ENCODE results near the gene CSH1. TPM values are rescaled to one million over a fixed set of nuclear protein-coding genes. Genes with fewer than 3 reads are reported as not detected.
A peak's percentile ranks its signal among the peaks of the same experiment; 100 is the strongest.

Gene CSH1
- total RNA-seq, 4 donors from 2014 or later, result not detected

DNA sequence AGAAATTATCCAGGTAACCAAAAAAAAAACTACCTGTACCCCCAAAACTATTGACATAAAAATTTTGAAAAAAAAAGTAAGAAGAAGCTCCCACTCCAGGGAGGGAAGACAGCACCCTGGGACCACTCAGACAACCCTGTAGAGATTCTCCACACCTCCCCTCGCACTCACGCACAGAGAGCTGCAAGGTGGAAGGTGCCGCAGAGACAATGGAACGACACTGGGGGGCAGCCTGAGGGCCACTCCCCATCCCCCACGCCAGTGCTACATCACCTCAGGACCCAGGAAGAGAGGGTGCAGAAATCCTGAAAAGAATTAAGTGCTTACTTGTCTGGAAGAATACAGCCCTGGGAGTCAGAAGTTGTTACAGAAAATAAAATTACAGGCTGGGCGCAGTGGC is 40.9 kb upstream of the CSH1 start:
- peaks cover 0 to 1% (median 0%) of the 10 kb centered on the region in 4 donors for H3K4me1 ChIP-seq
- H3K9me3 ChIP-seq, result no peaks in the 10 kb centered on the region
- DNase-seq (ENCODE audit: low spot score in 2 of 2), result no peak
- no peak for TF ChIP-seq EP300 (IDR thresholded peaks at IDR 0.05)
- TF ChIP-seq POLR2A (IDR thresholded peaks at IDR 0.05), result no peak
- TF ChIP-seq, protein P1, sequence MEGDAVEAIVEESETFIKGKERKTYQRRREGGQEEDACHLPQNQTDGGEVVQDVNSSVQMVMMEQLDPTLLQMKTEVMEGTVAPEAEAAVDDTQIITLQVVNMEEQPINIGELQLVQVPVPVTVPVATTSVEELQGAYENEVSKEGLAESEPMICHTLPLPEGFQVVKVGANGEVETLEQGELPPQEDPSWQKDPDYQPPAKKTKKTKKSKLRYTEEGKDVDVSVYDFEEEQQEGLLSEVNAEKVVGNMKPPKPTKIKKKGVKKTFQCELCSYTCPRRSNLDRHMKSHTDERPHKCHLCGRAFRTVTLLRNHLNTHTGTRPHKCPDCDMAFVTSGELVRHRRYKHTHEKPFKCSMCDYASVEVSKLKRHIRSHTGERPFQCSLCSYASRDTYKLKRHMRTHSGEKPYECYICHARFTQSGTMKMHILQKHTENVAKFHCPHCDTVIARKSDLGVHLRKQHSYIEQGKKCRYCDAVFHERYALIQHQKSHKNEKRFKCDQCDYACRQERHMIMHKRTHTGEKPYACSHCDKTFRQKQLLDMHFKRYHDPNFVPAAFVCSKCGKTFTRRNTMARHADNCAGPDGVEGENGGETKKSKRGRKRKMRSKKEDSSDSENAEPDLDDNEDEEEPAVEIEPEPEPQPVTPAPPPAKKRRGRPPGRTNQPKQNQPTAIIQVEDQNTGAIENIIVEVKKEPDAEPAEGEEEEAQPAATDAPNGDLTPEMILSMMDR (IDR thresholded peaks at IDR 0.05), result no peak
- 72 to 86% methylated on average over 6 of the region's 6 CpGs for WGBS, 2 donors
- no peaks in the 10 kb centered on the region for H3K36me3 ChIP-seq
- H3K4me3 ChIP-seq, result no peak overlapping the region
- H3K27me3 ChIP-seq, result no peaks in the 10 kb centered on the region
- H3K27ac ChIP-seq, result no peak overlapping the region

DNA sequence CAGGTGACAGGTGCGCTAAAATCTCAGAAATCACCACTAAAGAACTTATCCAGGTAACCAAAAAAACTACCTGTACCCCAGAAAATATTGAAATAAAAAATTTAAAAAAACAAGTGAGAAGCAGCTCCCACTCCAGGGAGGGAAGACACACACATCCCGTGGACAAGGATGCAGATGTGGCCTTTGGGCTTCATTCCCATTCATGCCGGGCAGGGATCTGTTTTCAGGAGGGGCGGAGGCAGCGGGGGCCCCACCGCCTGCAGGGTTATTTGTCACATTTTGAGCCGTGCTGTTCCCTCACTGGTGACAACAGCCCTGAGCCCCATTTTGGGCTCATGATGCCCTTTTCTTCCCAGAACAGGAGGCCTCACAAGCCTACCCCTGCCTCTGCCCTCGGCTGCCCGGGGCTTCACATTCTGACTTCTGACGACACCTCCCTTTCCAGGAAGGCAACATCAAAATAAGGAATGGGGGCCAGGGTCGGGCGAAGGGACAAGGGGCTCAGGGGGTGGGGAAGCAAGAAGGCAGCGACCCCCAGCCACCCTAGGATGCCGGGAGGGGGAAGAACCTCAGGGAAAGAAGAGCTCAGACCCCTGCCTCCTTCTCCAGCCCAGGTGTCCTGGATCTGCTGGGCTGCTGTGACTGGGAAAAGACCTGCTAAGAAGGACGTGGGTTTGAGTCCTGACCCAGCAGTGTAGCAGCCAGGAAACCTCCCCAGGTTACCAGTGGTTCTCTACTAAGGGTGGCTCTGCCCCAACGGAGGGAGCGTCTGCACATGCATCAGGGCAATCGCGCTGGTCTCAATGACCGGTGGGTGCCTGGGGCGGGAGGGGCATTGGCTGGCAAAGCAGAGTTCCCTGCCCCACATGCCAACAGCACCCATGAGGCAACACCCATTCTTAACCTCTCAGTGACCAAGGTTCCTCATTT is 38.1 kb upstream of the CSH1 start:
- no peaks in the 10 kb centered on the region for H3K9me3 ChIP-seq
- WGBS, 2 donors, result 73 to 77% methylated on average over 21 of the region's 21 CpGs

DNA sequence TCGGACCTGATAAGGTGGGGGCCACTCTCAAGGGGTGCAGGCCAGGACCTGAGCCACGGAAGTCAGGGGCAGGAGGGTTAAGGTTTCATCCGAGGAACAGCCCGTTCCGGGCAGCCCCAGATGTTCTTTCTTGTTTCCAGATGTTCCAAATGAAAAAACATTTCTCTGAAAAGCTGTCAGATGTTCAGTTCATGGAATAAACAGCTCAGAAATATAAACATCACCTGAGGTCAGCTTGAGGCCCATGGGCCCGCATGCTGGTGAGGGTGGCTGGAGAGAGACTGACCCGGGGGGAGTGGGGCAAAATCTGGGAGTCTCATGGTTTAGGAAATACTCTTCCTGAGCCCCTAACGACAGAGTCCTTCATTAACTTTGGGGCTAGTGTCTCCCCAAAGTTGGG is 37.2 kb upstream of the CSH1 start:
- Histone ChIP-seq H3K36me3 (no peaks in the 10 kb centered on the region), H3K9me3 (no peaks in the 10 kb centered on the region), H3K4me1 (peaks cover 0 to 22% (median 3%) of the 10 kb centered on the region in 4 donors), H3K27me3 (no peaks in the 10 kb centered on the region), H3K4me3 (no peak overlapping the region), H3K27ac (no peak overlapping the region)
- WGBS, 2 donors, result 71 to 74% methylated on average over 8 of the region's 8 CpGs
- DNase-seq (ENCODE audit: low spot score in 2 of 2), result no peak
- TF ChIP-seq EP300 (IDR thresholded peaks at IDR 0.05) (no peak), POLR2A (IDR thresholded peaks at IDR 0.05) (no peak)

More for the DNA sequence above, 38.1 kb upstream of the CSH1 start:
- no peak overlapping the region for H3K4me3 ChIP-seq
- H3K4me1 ChIP-seq, result peaks cover 0 to 22% (median 3%) of the 10 kb centered on the region in 4 donors
- H3K27me3 ChIP-seq, result no peaks in the 10 kb centered on the region
- no peak for TF ChIP-seq POLR2A (IDR thresholded peaks at IDR 0.05)
- TF ChIP-seq, protein P1 (IDR thresholded peaks at IDR 0.05), result no peak
- no peak for TF ChIP-seq EP300 (IDR thresholded peaks at IDR 0.05)
- H3K27ac ChIP-seq, result no peak overlapping the region
- no peaks in the 10 kb centered on the region for H3K36me3 ChIP-seq
- no peak for DNase-seq (ENCODE audit: low spot score in 2 of 2)

DNA sequence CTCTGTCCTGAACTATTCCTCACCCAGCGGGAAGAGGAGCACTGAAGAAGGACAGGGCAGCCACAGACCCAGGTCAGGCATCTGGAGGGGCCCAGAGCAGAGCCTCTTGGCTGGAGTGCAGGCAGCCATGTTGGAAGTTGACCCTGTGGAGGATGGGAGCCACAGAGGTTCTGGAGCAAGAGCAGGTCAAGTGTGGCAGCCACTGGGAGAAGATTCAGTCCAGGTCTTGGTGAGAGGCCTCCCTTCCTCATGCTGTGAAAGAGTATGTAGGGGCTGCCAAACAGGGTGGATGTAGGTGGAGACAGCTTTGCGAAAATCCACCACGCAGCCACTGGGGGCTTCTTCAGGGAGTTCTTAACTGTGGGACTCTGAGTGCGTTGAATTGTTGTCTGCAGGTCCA is 36.3 kb upstream of the CSH1 start:
- no peak for DNase-seq (ENCODE audit: low spot score in 2 of 2)
- Histone ChIP-seq H3K27ac (no peak overlapping the region), H3K4me1 (peaks cover 0 to 22% (median 3%) of the 10 kb centered on the region in 4 donors), H3K9me3 (no peaks in the 10 kb centered on the region), H3K27me3 (no peaks in the 10 kb centered on the region), H3K4me3 (peak overlapping the region in 1 of 4 donors; percentile 42), H3K36me3 (no peaks in the 10 kb centered on the region)
- WGBS, 2 donors, result 91% methylated on average over 4 of the region's 4 CpGs
- TF ChIP-seq, protein P1 (IDR thresholded peaks at IDR 0.05), result no peak
- TF ChIP-seq EP300 (IDR thresholded peaks at IDR 0.05), result no peak
- no peak for TF ChIP-seq POLR2A (IDR thresholded peaks at IDR 0.05)

DNA sequence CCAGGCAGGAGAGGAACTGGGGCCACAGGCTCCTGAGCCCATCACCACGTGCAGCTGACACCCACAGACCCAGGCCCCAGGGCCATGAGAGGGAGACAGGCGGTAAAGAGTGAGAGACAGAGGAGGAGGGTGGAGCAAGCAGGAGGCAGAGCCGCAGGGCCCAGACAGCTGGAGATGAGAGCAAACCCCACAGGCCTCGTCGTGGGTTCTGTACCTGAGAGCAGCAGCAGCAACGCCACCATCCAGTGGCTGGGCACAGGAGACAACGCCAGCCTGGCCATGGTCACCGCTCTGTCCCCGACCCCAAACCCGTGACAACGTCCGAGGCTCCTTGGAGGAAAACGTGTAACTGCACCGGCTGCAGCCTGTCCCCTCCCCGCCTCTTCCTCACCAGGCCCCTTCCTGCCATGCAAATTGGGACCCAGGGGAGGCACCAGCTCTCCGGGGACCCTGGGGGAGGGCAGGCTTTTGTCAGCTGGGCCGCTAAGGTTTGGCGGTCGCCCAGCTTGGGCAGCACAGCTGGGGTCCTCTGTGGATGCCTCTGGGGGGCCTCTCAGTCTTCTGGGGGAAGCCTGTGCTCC is 35.7 kb upstream of the CSH1 start, which contains the start of gene CD79B:
CD79B (minus strand) TSS at position 351 of the 581 bp plus-strand sequence; CDS start at position 281, 70 bp downstream.
- Histone ChIP-seq H3K27me3 (no peaks in the 10 kb centered on the region), H3K27ac (peak within 1 kb of the TSS in 2 of 4 donors; percentile 48 to 52)
- TF ChIP-seq POLR2A (IDR thresholded peaks at IDR 0.05) (no peak), EP300 (IDR thresholded peaks at IDR 0.05) (no peak)
- TF ChIP-seq, protein P1 (IDR thresholded peaks at IDR 0.05), result no peak

More for the DNA sequence above, 35.7 kb upstream of the CSH1 start, which contains the start of gene CD79B:
- H3K36me3 ChIP-seq, result no peaks in the 10 kb centered on the region
- peak within 1 kb of the TSS in 1 of 4 donors; percentile 42 for H3K4me3 ChIP-seq
- 57 to 67% methylated on average over 8 to 10 of the region's 19 CpGs for WGBS, 2 donors
- no peak for DNase-seq (ENCODE audit: low spot score in 2 of 2)
- H3K9me3 ChIP-seq, result no peaks in the 10 kb centered on the region
- peaks cover 0 to 22% (median 3%) of the 10 kb centered on the region in 4 donors for H3K4me1 ChIP-seq
